Measurements from ENCODE around the gene SNX8.

SNX8 gene

GRCh38 chr7:2223321-2223720 lies 90.9 kb downstream of the SNX8 start:
- no peak for DNase-seq (ENCODE audit: low read depth in 2 of 2, low spot score in 1 of 2)

GRCh38 chr7:2222516-2222915 lies 91.7 kb downstream of the SNX8 start:
- no peak for DNase-seq (ENCODE audit: low read depth in 2 of 2, low spot score in 1 of 2)

GRCh38 chr7:2220954-2221353 lies 93.3 kb downstream of the SNX8 start:
- DNase-seq (ENCODE audit: low read depth in 2 of 2, low spot score in 1 of 2): no peak

- DNase-seq (ENCODE audit: low read depth in 2 of 2, low spot score in 1 of 2): no peak
Observed at GRCh38 chr7:2220506-2220905, 93.7 kb downstream of the SNX8 start.

- no peak for DNase-seq (ENCODE audit: low read depth in 2 of 2, low spot score in 1 of 2)
Observed at GRCh38 chr7:2220030-2220429, 94.2 kb downstream of the SNX8 start.

- no peak for DNase-seq (ENCODE audit: low read depth in 2 of 2, low spot score in 1 of 2)
Observed at GRCh38 chr7:2219606-2220005, 94.6 kb downstream of the SNX8 start.

- no peak for DNase-seq (ENCODE audit: low read depth in 2 of 2, low spot score in 1 of 2)
Observed at GRCh38 chr7:2219136-2219535, 95.1 kb downstream of the SNX8 start.

- DNase-seq (ENCODE audit: low read depth in 2 of 2, low spot score in 1 of 2): no peak
Observed at GRCh38 chr7:2218444-2218785, 95.8 kb downstream of the SNX8 start.

- DNase-seq (ENCODE audit: low read depth in 2 of 2, low spot score in 1 of 2): no peak
Observed at GRCh38 chr7:2217716-2218443, 96.4 kb downstream of the SNX8 start.

- no peak for DNase-seq (ENCODE audit: low read depth in 2 of 2, low spot score in 1 of 2)
Observed at GRCh38 chr7:2217206-2217605, 97.0 kb downstream of the SNX8 start.

- no peak for DNase-seq (ENCODE audit: low read depth in 2 of 2, low spot score in 1 of 2)
Observed at GRCh38 chr7:2215851-2216250, 98.4 kb downstream of the SNX8 start.

- DNase-seq (ENCODE audit: low read depth in 2 of 2, low spot score in 1 of 2): no peak
Observed at GRCh38 chr7:2214636-2215035, 99.6 kb downstream of the SNX8 start.

GRCh38 chr7:2213551-2214215 lies 100.6 kb downstream of the SNX8 start:
- DNase-seq (ENCODE audit: low read depth in 2 of 2, low spot score in 1 of 2): no peak

- DNase-seq (ENCODE audit: low read depth in 2 of 2, low spot score in 1 of 2): no peak
Observed at GRCh38 chr7:2212906-2213305, 101.3 kb downstream of the SNX8 start.

- DNase-seq (ENCODE audit: low read depth in 2 of 2, low spot score in 1 of 2): no peak
Observed at GRCh38 chr7:2211926-2212325, 102.3 kb downstream of the SNX8 start.

- no peak for DNase-seq (ENCODE audit: low read depth in 2 of 2, low spot score in 1 of 2)
Observed at GRCh38 chr7:2211259-2211880, 102.9 kb downstream of the SNX8 start.

GRCh38 chr7:2210551-2211258 lies 103.5 kb downstream of the SNX8 start:
- no peak for DNase-seq (ENCODE audit: low read depth in 2 of 2, low spot score in 1 of 2)

GRCh38 chr7:2209961-2210323 lies 104.3 kb downstream of the SNX8 start:
- DNase-seq (ENCODE audit: low read depth in 2 of 2, low spot score in 1 of 2): no peak

GRCh38 chr7:2209146-2209960 lies 104.9 kb downstream of the SNX8 start:
- no peak for DNase-seq (ENCODE audit: low read depth in 2 of 2, low spot score in 1 of 2)

- DNase-seq (ENCODE audit: low read depth in 2 of 2, low spot score in 1 of 2): no peak
Observed at GRCh38 chr7:2208712-2209111, 105.5 kb downstream of the SNX8 start.

All from stimulated activated CD8-positive, alpha-beta memory T cell treated with anti-CD3 and anti-CD28 coated beads, Interleukin-4, amount 100 ng/mL, for 1 hour (primary cell).